NCI-H2196 (cell line): Measurements from ENCODE around the gene PPM1N.
A peak's percentile ranks its signal among the peaks of the same experiment; 100 is the strongest.

Experiments used
- DNase-seq: peaks from one replicate; lab custom pipeline; 2025; ENCODE audit not compliant: unreplicated experiment; lab: John Stamatoyannopoulos, UW

The PPM1N gene

GRCh38 chr19:45469945-45470761 lies 28.1 kb upstream of the PPM1N start:
- no peak for DNase-seq

GRCh38 chr19:45470762-45471081 lies 27.5 kb upstream of the PPM1N start:
- DNase-seq = no peak

GRCh38 chr19:45471111-45471930 lies 26.9 kb upstream of the PPM1N start:
- no peak for DNase-seq

GRCh38 chr19:45471931-45472562 lies 26.2 kb upstream of the PPM1N start:
- no peak for DNase-seq

GRCh38 chr19:45472563-45473366 lies 25.5 kb upstream of the PPM1N start:
- DNase-seq = no peak

GRCh38 chr19:45473367-45473681 lies 24.9 kb upstream of the PPM1N start:
- DNase-seq = no peak

GRCh38 chr19:45473682-45474605 lies 24.3 kb upstream of the PPM1N start:
- no peak for DNase-seq

- no peak for DNase-seq
Measured at GRCh38 chr19:45474606-45475521, 23.4 kb upstream of the PPM1N start.

GRCh38 chr19:45475537-45476291 lies 22.5 kb upstream of the PPM1N start:
- DNase-seq = no peak

- DNase-seq = no peak
Measured at GRCh38 chr19:45476304-45476703, 21.9 kb upstream of the PPM1N start.

- DNase-seq = no peak
Measured at GRCh38 chr19:45477186-45477585, 21.1 kb upstream of the PPM1N start.

GRCh38 chr19:45477713-45478453 lies 20.4 kb upstream of the PPM1N start:
- no peak for DNase-seq

GRCh38 chr19:45478454-45479238 lies 19.6 kb upstream of the PPM1N start:
- peak; percentile 89 for DNase-seq

- DNase-seq = no peak
Measured at GRCh38 chr19:45483033-45483432, 15.2 kb upstream of the PPM1N start.

GRCh38 chr19:45484273-45484945 lies 13.8 kb upstream of the PPM1N start:
- no peak for DNase-seq

GRCh38 chr19:45485305-45486077 lies 12.8 kb upstream of the PPM1N start:
- peak; percentile 97 for DNase-seq
